ENCODE data around the gene LTBP2. TPM values are rescaled to one million over a fixed set of nuclear protein-coding genes. Genes with fewer than 3 reads are reported as not detected.

LTBP2 gene
- total RNA-seq, 1 donor from 2014 or later = 6.6 TPM

DNA sequence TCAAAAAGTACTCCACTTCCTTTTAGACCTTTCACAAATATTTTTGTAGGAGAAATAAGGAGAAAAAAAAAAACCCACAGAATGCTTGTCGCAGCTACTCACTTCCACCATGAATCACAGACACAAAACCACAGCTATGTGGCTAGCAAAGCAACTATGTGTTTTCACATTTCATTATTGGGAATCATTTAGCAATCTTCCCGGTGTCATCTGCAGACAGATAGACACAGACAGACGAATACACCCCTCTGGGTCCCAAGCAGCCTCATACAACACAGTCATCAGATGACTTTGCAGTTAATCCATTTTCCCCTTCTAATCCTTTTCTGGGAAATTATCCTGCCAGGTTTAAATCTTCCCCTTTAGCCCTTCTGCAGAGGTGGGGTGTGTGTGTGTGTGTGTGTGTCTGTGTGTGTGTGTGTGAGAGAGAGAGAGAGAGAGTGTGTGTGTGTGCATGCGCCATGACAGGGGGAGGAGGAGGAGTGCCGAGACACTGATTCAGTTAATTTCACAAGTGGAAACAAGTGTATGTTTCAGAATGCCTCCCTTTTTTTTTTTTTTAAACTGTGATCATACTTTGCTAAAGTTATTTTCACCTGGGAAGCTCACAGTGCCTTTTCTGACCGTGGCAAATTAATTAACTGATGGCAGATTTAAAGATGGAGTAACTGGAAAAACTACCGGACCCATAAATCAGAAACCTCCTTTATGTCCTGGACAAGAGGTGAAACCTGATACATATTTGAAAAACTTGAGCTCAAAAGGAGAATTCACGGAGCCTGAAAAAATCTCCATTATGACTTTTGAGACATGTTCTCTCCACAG, 39.9 kb downstream of the LTBP2 start:
- Histone ChIP-seq H3K36me3 (ENCODE audit: control insufficient read depth, insufficient read depth, low read length) (no peaks in the 10 kb centered on the region), H3K27me3 (ENCODE audit: control insufficient read depth, insufficient read depth, low read length) (no peaks in the 10 kb centered on the region), H3K4me3 (ENCODE audit: low read depth, low read length) (peak overlapping the region; percentile 11)
- FAIRE-seq = no peak
- peak; percentile 99 for DNase-seq (ENCODE audit: low read depth)
- TF ChIP-seq, protein P1, sequence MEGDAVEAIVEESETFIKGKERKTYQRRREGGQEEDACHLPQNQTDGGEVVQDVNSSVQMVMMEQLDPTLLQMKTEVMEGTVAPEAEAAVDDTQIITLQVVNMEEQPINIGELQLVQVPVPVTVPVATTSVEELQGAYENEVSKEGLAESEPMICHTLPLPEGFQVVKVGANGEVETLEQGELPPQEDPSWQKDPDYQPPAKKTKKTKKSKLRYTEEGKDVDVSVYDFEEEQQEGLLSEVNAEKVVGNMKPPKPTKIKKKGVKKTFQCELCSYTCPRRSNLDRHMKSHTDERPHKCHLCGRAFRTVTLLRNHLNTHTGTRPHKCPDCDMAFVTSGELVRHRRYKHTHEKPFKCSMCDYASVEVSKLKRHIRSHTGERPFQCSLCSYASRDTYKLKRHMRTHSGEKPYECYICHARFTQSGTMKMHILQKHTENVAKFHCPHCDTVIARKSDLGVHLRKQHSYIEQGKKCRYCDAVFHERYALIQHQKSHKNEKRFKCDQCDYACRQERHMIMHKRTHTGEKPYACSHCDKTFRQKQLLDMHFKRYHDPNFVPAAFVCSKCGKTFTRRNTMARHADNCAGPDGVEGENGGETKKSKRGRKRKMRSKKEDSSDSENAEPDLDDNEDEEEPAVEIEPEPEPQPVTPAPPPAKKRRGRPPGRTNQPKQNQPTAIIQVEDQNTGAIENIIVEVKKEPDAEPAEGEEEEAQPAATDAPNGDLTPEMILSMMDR (IDR thresholded peaks at IDR 0.05; ENCODE audit: insufficient read depth, low read length, severe bottlenecking) = no peak

DNA sequence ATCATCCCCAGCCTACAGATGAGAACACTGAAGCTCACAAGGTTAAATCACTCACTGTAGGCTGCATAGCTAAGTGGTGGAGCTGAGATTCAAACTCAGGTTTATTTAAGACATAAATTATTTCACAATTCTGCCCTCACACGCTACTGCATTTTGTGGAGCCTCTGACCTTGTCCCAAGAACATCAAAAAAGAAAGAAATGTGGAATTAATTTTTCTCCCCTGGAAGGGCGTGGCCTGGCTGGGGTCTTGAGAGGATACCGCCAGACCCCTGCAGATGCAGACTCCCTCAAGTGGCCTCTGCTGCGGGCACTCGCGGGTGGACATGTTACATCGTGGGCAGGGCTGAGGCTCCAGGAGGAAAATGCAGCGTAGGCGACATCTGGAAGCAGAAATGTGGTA, 40.6 kb downstream of the LTBP2 start:
- FAIRE-seq (no peak), DNase-seq (ENCODE audit: low read depth) (peak; percentile 63)
- Histone ChIP-seq H3K4me3 (ENCODE audit: low read depth, low read length) (no peak overlapping the region), H3K36me3 (ENCODE audit: control insufficient read depth, insufficient read depth, low read length) (no peaks in the 10 kb centered on the region), H3K27me3 (ENCODE audit: control insufficient read depth, insufficient read depth, low read length) (no peaks in the 10 kb centered on the region)
- TF ChIP-seq, protein P1 (IDR thresholded peaks at IDR 0.05; ENCODE audit: insufficient read depth, low read length, severe bottlenecking) = no peak

DNA sequence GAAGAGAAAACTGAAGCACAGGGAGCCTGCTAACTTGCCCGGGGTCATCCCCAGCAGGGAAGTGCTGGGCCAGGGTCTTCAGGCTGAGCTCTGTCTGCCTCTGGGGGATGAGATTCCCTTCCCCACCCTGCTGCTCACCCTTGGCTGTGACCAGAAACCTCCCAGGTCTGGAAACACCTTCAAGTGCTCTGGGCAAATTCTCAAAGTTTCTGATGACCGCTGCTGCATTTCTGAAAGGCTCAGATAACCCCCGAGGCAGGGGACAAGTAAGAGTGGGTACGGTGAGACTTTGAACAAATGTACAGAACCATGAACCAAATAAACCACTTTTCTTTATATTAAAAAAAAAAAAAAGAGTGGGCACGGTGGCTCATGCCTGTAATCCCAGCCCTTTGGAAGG, 41.3 kb downstream of the LTBP2 start:
- H3K27me3 ChIP-seq (ENCODE audit: control insufficient read depth, insufficient read depth, low read length) = no peaks in the 10 kb centered on the region
- H3K36me3 ChIP-seq (ENCODE audit: control insufficient read depth, insufficient read depth, low read length) = no peaks in the 10 kb centered on the region
- TF ChIP-seq, protein P1 (IDR thresholded peaks at IDR 0.05; ENCODE audit: insufficient read depth, low read length, severe bottlenecking) = no peak
- H3K4me3 ChIP-seq (ENCODE audit: low read depth, low read length) = no peak overlapping the region
- FAIRE-seq (no peak), DNase-seq (ENCODE audit: low read depth) (no peak)

DNA sequence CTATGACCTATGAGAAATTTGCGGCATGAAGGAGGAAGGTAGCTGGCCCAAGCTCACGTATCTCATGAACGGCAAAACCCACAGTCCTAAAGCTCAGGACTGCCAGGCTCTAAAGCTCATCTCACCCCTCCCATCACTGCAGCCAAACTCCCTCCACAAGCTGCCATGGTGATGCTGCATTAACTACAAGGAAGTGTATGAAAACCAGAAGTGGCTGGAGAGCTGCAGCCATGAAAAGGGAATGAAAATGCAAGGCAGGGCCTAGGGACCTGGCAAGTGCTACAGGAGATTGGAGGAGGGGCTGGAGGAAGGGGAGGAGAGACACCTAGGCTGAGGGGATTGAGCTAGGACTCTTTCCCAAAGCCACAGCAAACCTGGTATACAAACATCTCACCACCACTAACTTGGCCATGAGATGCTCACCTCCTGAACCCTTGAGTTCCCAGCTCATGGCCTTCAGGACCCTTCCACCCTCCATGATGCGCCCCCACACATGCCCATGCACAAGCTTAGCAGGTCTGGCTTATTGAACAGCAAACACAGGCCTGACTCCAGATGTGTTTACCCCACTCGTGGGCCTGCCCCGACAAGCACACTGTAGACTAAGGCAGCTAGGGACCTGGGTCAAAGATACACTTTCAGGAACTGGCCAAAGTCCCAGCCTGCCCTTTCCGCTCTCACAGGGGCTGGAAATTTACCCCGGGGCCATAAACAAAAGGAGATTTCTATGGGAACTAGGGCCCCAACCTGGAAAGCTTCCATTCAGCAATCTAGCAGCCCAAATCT, 42.0 kb downstream of the LTBP2 start:
- DNase-seq (ENCODE audit: low read depth) (peak; percentile 88), FAIRE-seq (no peak)
- TF ChIP-seq, protein P1 (IDR thresholded peaks at IDR 0.05; ENCODE audit: insufficient read depth, low read length, severe bottlenecking) = no peak
- Histone ChIP-seq H3K27me3 (ENCODE audit: control insufficient read depth, insufficient read depth, low read length) (no peaks in the 10 kb centered on the region), H3K36me3 (ENCODE audit: control insufficient read depth, insufficient read depth, low read length) (no peaks in the 10 kb centered on the region), H3K4me3 (ENCODE audit: low read depth, low read length) (no peak overlapping the region)

DNA sequence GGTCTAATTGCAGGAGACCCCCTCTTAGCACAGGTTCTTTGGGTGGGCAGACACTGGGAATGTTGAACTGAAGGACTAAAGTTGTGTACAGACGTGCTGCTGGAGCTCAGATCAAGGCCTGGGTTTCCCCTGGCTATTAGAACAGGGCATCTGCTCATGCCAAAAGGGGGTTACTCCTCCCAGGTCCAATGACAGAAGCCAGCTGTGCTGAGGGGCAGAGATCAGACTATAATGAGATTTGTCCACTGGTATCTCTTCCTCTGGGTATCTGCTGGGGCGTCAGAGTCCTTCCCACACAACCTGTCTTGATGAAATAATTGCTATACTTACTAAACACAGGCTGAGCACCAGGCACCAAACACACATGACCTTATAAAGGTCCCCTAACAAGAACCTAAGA, 42.6 kb downstream of the LTBP2 start:
- DNase-seq (ENCODE audit: low read depth) = no peak
- Histone ChIP-seq H3K4me3 (ENCODE audit: low read depth, low read length) (no peak overlapping the region), H3K27me3 (ENCODE audit: control insufficient read depth, insufficient read depth, low read length) (no peaks in the 10 kb centered on the region), H3K36me3 (ENCODE audit: control insufficient read depth, insufficient read depth, low read length) (no peaks in the 10 kb centered on the region)
- TF ChIP-seq, protein P1 (IDR thresholded peaks at IDR 0.05; ENCODE audit: insufficient read depth, low read length, severe bottlenecking) = no peak
- FAIRE-seq = no peak

Data from bronchial epithelial cell (primary cell).